GM13977 (cell line): Measurements from ENCODE around the gene NTNG2.

Experiments
- DNase-seq: peaks from one replicate; pipeline ENCODE4 v3.0.0; 2012; ENCODE audit warnings: low spot score
- in situ Hi-C: fragments of 300-500 bp; cut with MboI; formaldehyde crosslinking; loops from one replicate; pipeline ENCODE4 v1.12.0; 2022; ENCODE audit warnings: low sequenced_read_pairs, low pct_unique_long_range_greater_than_20kb, mixed read lengths, inconsistent platforms; ENCODE audit not compliant: unreplicated experiment
- TF ChIP-seq, protein P1 (sequence below): IDR thresholded peaks from 2 replicates; pipeline ENCODE4 v1.5.1; 2012; ENCODE audit warnings: mild to moderate bottlenecking, control low read depth; ENCODE audit not compliant: insufficient read depth; ENCODE audit errors: extremely low read depth, missing control alignments

NTNG2 gene

DNA sequence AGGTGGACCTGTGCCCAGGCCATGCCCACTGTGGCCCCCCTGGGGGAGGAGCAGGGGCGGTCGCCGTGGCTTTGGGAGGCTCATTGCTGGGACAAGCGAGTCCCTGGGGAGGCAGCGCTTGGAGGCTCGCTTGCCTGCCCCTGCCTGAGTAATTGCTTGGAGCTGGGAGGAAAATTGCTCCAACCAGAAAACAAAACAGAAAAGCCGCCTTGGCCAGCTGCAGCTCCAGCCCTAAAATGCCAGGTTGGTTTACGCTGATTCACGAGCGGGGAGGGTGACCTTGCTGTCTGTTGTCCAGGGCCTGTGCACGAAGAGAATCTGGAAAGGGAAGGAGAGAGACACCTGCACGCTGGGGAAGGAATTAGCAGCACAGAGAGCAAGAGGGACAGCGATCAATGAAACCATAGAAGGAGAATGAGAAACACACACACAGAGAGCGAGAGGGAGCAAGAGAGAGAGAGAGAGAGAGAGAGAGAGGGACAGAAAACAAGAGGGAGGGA, 25.3 kb downstream of the NTNG2 start:
- no peak for DNase-seq
- in situ Hi-C loops, result no loop called here
- TF ChIP-seq, protein P1, sequence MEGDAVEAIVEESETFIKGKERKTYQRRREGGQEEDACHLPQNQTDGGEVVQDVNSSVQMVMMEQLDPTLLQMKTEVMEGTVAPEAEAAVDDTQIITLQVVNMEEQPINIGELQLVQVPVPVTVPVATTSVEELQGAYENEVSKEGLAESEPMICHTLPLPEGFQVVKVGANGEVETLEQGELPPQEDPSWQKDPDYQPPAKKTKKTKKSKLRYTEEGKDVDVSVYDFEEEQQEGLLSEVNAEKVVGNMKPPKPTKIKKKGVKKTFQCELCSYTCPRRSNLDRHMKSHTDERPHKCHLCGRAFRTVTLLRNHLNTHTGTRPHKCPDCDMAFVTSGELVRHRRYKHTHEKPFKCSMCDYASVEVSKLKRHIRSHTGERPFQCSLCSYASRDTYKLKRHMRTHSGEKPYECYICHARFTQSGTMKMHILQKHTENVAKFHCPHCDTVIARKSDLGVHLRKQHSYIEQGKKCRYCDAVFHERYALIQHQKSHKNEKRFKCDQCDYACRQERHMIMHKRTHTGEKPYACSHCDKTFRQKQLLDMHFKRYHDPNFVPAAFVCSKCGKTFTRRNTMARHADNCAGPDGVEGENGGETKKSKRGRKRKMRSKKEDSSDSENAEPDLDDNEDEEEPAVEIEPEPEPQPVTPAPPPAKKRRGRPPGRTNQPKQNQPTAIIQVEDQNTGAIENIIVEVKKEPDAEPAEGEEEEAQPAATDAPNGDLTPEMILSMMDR, result no peak

DNA sequence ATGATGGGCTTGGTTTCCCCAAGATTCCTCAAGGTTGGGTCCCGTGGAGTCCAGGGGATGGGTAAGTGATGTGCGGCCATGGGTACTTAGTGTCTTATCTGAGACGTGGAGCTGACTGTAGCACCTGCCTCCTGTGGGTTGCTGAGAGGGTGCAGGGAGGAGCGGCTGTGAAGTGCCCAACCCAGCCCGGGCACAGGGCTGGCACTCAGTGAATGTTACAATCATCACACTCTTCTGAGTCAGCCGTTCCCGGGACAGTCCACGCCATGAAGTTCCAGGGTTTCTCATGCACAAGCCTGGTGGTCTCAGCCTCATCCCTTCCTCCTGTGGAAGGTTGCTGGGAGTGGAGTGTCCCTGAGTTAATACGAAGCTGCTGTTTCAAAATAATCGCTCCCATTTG, 29.1 kb downstream of the NTNG2 start:
- TF ChIP-seq, protein P1, result no peak
- in situ Hi-C loops, result no loop called here
- DNase-seq, result no peak

DNA sequence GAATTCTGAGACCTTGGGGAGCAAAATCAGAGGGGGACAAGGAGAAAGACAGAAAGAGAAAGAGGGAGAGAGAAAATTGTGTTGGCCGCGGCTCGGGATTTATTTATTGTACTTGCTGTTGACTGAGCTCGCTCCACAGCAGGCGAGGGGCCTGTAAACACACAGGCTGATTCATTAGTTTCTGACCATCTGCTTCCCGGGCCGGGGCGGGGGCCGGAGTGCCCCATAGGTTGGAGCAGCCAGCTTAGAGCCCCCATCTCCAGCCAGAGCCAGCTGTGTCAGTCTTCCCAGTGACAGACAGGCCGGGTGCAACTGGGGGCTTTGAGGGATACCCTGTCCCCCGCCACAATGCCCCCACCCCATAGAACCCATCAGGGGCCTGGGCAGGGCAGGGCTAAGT, 30.9 kb downstream of the NTNG2 start:
- TF ChIP-seq, protein P1, result no peak
- in situ Hi-C loops, result no loop called here
- no peak for DNase-seq

DNA sequence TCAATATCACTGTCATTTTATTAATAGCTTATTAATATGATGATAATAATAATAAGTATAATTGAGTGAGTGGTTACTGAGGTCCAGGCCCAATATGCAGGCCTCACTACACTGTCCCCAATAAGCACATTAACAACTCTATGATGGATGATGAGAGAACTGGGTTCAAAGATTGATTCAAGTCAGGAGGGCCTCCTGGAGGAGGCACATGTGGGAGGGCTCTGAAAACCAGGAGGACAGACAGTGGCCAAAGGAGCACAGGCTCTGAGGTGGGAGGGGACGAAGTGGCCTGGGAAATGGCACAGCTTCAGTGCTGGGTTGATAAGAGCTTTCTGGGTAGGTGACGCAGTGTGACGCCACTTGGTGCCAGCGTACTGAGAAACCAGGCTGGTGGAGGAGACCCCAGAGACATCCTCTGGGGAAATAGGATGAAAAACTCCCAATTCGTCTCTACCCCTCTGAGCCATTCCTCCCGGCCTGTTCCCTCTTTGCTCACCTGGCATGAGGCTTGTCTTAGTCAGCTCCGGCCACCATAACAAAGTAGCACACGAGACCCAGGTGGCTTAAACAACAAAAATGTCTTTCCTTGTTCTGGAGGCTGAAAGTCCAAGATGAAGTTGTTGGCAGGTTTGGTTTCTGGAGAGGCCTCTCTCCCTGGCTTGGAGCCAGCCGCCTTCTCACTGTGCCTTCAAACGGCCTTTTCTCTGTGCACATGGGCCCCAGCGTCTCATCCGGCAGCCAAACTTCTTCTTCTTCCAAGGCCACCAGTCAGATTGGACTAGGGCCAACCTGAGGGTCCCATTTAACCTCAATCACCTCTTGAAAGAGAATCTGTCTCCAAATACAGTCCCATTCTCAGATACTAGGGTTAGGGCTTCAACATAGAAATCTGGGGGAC, 31.6 kb downstream of the NTNG2 start:
- no peak for DNase-seq
- TF ChIP-seq, protein P1, result no peak
- in situ Hi-C loops, result no loop called here

DNA sequence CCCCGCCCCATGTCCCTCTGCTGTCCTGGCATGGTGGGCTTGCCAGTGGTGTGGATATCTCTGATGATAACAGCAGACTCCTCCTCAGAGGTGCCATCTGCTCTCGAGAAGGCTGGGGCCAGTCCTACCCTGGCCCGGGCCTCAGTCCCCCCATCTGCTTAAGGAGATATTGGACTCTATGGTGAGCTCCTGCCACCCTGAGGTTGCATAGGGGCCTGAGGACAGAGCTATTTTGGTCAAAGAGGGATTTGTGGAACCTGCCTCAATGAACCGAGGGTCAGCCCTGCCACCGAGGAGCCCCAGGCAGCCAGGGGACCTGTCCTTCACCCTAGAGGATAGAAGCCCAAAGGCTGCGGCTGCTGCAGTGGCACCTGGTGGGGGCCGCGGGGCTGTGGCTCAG, 32.6 kb downstream of the NTNG2 start:
- in situ Hi-C loops, result no loop called here
- TF ChIP-seq, protein P1, result no peak
- DNase-seq, result no peak

DNA sequence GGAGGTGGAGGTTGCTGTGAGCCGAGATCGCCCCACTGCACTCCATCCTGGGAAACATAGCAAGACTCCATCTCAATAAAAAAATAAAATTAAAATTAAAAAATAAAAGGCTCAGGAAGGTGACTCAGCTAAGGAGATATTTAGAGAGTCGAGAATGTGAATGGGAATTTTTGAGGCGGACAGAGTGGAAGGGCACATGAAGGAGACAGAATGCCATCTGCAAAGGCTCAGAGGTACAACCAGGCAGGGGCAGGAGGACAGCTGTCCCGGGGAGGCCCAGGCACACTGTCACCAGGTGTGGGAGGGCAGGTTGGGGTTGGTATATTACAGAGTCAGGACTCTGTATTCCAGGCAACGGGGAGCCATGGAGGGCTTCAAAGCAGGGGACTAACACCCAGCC, 35.5 kb downstream of the NTNG2 start:
- in situ Hi-C loops, result no loop called here
- DNase-seq, result no peak
- TF ChIP-seq, protein P1, result no peak
